Raji (cell line): Measurements from ENCODE around the gene C21orf58.

Experiments used
- POLR2A ChIP-seq: IDR thresholded peaks from 2 replicates; pipeline ENCODE4 v1.6.1; 2011; ENCODE audit warnings: low read depth, low read length, control low read depth; ENCODE audit not compliant: insufficient read depth

The C21orf58 gene

GRCh38 chr21:46345861-46346260 lies 22.2 kb upstream of the C21orf58 start:
- no peak for TF ChIP-seq POLR2A

GRCh38 chr21:46344219-46344915 lies 20.7 kb upstream of the C21orf58 start:
- TF ChIP-seq POLR2A: no peak

GRCh38 chr21:46340998-46341397 lies 17.3 kb upstream of the C21orf58 start:
- TF ChIP-seq POLR2A: no peak

GRCh38 chr21:46336603-46337002 lies 12.9 kb upstream of the C21orf58 start:
- TF ChIP-seq POLR2A: no peak

- TF ChIP-seq POLR2A: no peak
These were observed 10.9 kb upstream of the C21orf58 start for GRCh38 chr21:46334351-46335140.

DNA sequence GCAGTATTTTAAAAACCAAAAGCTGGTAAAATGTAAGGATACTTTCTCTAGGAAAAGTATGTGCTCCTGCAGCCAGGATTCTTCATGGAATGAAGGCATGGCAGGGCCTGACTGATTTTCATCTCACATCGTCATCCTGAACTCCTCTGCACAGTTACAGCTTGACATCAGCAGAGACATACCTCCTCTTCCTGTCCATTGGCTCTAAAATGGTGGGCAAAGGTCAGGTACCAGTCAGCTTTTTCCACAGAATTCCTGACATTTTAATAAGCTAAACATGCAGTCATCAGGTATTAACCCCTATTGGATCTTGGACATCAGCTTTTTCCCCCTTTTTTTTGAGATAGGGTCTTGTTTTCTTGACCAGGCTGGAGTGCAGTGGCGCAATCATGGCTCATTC lies 6.1 kb upstream of the C21orf58 start:
- no peak for TF ChIP-seq POLR2A

- TF ChIP-seq POLR2A: no peak
These were observed 4.5 kb upstream of the C21orf58 start for GRCh38 chr21:46328151-46328550.

DNA sequence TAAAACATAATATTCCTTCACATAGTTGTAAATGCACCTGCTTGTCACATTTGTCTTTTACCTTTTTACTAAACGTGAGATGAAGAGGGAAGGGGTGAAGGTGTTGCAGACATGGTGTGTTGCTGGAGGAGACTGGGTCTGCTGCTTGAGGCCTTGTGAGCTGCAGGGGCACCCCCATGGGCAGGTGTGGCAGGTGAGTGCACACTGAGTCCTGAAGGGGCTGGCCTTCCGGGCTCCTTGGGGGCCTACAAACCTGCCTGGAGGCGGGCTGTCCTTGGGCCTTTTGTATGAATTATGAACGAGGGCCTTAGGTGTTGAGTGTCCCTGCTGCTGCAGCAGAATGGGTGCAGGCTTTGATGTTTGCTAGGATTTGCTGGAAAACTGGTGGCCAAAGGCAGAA lies 4.0 kb upstream of the C21orf58 start:
- no peak for TF ChIP-seq POLR2A

DNA sequence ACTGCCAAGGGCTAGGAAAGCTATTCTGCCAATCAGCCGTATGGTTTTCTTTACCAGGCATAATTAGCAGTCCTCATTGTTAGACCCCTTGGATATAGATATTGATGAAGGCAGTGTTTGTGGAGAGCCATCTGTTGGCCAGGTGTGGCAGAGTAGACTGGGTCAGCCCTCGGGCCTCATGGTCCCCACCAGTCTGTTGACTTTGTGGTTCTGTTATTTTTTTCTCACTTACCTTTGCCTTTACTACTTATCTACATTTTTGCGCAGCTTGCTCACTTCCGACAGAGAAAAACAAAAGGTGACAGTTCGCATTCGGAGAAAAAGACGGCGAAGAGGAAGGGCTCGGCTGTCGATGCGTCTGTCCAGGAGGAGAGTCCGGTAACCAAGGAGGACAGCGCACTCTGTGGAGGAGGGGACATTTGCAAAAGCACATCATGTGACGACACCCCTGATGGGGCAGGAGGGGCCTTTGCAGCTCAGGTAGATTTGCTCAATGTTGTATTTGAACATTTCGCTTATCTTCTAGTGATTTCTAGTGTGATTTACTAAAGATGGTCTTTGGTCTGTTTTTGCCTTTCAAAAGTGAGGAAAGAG lies 2.5 kb upstream of the C21orf58 start:
- TF ChIP-seq POLR2A: no peak

DNA sequence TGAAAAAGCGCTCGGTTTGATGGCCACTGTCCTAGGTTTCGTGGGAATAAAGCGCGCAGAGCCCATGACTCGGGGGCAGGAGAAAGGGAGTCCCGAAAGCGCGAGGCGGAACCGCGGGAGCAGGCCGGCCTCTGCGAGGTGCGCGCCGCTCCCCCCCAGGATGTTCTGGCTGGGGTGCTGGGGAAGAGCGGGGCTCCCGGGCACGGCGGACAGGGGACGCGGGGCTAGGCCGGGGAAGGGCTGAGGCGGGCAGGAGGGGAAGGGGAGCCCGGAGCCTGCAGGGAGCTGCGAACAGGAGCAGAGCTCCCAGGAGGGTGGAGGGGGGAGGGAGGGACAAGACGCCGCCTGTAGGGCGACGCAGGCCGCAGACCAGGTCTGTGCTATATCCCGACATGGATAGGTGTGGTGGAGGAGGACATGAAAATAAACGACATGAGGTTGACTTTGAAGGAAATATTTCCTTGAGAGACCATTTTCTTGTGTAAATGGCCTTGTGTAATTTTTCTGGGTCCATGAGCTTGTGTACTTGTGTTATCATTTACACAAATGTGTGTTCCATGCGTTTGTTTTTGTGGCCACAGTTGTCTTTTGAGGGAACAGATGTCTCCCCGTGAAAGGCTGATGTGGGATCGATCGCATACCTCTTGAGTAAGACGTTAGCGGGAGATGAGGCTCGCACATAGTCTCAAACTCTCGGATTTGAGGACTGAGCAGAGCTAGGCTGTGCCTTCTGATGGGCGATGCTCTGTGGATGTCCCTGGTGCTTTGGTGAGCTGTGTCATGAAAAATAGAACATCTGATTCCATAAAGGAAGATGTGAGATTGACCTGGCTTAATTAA lies 1.6 kb upstream of the C21orf58 start:
- peak; percentile 36 for TF ChIP-seq POLR2A

- TF ChIP-seq POLR2A: peak; percentile 43; the same call in 1 of the 2 replicates
These were observed 861 bp upstream of the C21orf58 start for GRCh38 chr21:46324390-46325072.

- TF ChIP-seq POLR2A: no peak
These were observed 402 bp downstream of the C21orf58 start for GRCh38 chr21:46323227-46323709.

DNA sequence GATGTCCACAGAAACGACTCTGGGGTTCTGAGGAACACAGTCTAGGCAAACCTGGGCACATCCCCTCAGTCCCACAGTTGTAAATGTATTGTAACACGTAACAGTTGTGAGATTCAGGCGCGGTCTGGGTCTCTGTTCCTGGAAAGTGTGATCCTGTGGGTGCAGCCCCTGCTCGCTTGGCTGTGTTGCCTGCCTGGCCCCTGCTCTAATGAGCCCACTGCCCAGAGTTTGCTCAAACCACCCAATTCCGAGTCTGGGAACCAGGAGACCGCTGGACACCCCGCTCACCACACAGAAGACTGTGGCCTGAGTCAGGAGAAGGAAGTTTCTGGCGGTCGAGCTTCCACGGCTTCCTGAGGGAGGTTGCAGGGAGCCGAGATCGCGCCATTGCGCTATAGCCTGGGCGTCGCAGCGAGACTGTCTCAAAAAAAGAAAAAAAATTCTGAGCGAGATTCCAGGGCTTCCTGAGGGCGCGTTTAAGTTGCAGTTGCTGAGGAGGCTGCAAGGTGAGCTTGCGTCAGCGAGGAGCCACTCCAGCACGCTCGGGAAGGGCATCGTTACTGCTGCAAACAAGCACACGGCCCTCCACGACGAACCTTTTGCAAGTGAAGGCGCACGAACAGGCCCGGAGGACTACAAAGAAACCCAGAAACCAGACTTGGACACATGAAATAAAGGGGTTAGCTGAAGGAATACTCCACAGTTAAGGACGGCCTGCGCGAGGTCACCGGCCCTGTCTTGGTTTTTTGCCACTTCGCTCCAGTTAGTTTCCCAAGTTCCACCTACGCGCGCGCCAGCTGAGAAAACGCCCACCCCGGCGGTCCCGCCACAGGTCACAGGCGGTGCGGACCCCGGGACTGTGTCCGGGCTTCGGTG lies 1.1 kb downstream of the C21orf58 start:
- no peak for TF ChIP-seq POLR2A
